Measurements from ENCODE around the gene ADGRA1.

The ADGRA1 gene

DNA sequence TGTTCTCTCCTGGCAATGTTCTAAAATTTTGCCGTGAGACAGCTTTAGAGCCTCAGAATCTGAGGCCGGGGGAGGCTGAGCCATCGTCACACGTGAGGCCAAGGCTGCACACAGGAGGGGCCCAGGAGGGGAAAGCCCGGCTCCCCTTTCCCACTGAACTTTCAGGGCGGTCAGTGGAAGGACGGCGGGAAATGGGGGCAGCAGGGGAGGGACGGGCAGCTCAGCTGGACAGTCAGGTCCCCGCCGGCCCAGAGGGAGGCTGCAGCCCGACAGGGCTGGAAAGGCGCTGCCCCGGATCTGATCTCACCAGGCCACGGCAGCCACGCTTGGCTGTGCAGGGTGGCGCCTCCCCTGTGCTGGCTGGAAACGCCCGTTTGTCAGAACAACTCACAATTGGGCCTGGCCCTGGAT is 43.3 kb upstream of the ADGRA1 start:
- H3K36me3 ChIP-seq (ENCODE audit: control insufficient read depth in 2 of 2, insufficient read depth in 1 of 2, low read length in 2 of 2) = no peaks in the 10 kb centered on the region
- no peaks in the 10 kb centered on the region for H3K4me1 ChIP-seq (ENCODE audit: control insufficient read depth, insufficient read depth, low read length)
- H3K9me3 ChIP-seq (ENCODE audit: control insufficient read depth, insufficient read depth, low read depth, low read length) = no peaks in the 10 kb centered on the region
- ChIA-PET POLR2A (no interaction called here), CTCF (interaction anchor here (0.7 kb wide), 1 partner anchor 15 kb away, joined by 3 read pairs; no protein-coding TSS in a partner anchor)
- no peak overlapping the region for H3K27ac ChIP-seq (ENCODE audit: extremely low read depth, low read depth, low read length)
- TF ChIP-seq, protein P1, sequence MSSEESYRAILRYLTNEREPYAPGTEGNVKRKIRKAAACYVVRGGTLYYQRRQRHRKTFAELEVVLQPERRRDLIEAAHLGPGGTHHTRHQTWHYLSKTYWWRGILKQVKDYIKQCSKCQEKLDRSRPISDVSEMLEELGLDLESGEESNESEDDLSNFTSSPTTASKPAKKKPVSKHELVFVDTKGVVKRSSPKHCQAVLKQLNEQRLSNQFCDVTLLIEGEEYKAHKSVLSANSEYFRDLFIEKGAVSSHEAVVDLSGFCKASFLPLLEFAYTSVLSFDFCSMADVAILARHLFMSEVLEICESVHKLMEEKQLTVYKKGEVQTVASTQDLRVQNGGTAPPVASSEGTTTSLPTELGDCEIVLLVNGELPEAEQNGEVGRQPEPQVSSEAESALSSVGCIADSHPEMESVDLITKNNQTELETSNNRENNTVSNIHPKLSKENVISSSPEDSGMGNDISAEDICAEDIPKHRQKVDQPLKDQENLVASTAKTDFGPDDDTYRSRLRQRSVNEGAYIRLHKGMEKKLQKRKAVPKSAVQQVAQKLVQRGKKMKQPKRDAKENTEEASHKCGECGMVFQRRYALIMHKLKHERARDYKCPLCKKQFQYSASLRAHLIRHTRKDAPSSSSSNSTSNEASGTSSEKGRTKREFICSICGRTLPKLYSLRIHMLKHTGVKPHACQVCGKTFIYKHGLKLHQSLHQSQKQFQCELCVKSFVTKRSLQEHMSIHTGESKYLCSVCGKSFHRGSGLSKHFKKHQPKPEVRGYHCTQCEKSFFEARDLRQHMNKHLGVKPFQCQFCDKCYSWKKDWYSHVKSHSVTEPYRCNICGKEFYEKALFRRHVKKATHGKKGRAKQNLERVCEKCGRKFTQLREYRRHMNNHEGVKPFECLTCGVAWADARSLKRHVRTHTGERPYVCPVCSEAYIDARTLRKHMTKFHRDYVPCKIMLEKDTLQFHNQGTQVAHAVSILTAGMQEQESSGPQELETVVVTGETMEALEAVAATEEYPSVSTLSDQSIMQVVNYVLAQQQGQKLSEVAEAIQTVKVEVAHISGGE (tag by site-specific recombination; conservative IDR thresholded peaks at IDR 0.05; ENCODE audit: low read depth) = no peak
- peak; percentile 73 for TF ChIP-seq KLF1 (tag by site-specific recombination; IDR thresholded peaks at IDR 0.05)
- no peak overlapping the region for H3K4me3 ChIP-seq (ENCODE audit: low read depth, low read length)

DNA sequence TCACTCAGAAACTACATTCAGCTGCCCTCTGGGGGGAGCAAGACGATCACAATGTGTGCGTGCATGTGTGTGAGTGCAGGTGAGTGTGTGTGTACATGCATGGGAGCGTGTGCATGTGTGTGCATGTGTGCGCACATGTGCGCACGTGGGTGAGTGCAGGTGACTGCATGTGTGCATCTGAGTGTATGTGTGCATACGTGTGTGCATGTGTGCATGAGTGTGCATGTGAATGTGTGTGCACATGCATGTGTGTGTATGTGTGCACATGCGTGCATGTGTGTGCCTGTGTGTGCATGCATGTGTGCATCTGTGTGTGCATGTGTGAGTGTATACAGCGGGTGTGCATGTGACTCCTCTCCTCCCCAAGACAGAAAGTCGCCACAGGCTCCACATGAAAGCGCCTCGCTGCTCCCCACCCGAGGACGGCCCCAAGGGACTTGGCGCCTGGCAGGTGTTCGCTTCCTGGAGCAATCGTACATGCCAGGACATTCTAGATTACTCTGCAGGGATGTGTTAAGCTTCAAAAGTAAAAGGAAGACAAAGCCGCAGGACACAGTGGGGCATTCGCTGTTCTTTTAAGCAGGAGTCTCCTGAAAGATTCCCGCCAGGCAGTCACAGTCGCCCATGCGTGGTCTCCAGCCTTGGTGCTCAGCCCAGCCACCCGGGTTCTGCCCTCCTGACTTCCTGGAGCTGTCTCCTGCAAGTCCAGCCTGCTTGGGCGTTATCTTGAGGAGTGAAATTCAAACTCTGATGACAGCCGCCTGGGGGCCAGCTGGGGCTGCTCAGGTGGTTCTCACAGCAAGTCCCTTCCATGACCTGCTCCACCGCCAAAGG is 42.0 kb upstream of the ADGRA1 start:
- H3K4me1 ChIP-seq (ENCODE audit: control insufficient read depth, insufficient read depth, low read length) = no peaks in the 10 kb centered on the region
- TF ChIP-seq ZFP69B (tag by site-specific recombination; IDR thresholded peaks at IDR 0.05) = no peak
- no peak for TF ChIP-seq ZNF302 (tag by site-specific recombination; IDR thresholded peaks at IDR 0.05; ENCODE audit: low read depth)
- no peak for TF ChIP-seq MEIS1 (CRISPR knock-in tag; IDR thresholded peaks at IDR 0.05; ENCODE audit: borderline replicate concordance)
- TF ChIP-seq ZNF785 (tag by site-specific recombination; IDR thresholded peaks at IDR 0.05) = no peak
- TF ChIP-seq, protein P2, sequence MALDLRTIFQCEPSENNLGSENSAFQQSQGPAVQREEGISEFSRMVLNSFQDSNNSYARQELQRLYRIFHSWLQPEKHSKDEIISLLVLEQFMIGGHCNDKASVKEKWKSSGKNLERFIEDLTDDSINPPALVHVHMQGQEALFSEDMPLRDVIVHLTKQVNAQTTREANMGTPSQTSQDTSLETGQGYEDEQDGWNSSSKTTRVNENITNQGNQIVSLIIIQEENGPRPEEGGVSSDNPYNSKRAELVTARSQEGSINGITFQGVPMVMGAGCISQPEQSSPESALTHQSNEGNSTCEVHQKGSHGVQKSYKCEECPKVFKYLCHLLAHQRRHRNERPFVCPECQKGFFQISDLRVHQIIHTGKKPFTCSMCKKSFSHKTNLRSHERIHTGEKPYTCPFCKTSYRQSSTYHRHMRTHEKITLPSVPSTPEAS (tag by site-specific recombination; IDR thresholded peaks at IDR 0.05) = peak; percentile 92
- TF ChIP-seq ZIC2 (tag by site-specific recombination; IDR thresholded peaks at IDR 0.05) = peak; percentile 43; the same call in 1 of the 2 replicates
- TF ChIP-seq ZFP37 (tag by site-specific recombination; IDR thresholded peaks at IDR 0.05) = no peak
- H3K27ac ChIP-seq (ENCODE audit: extremely low read depth, low read depth, low read length) = no peak overlapping the region
- CTCF ChIA-PET = no interaction called here
- H3K36me3 ChIP-seq (ENCODE audit: control insufficient read depth in 2 of 2, insufficient read depth in 1 of 2, low read length in 2 of 2) = no peaks in the 10 kb centered on the region
- H3K4me3 ChIP-seq (ENCODE audit: low read depth, low read length) = no peak overlapping the region
- H3K9me3 ChIP-seq (ENCODE audit: control insufficient read depth, insufficient read depth, low read depth, low read length) = no peaks in the 10 kb centered on the region
- POLR2A ChIA-PET = no interaction called here

DNA sequence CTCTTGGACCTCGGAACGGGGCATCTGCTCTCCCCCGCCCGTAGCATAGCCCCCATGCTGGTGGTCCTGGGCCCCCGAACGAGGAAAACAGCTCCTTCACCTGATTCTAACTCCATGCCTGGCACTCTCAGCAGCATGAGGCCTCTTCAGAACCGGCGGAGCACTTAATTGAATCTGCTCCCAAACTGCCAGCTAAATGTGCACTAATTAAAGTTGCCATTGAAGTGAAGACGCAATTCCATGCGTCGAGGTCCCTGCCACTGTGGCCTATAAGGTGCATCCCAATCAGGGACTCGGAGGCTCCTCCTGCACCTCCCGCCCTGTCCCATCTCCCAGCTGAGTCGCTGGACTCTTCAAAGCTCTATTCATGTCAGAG is 41.3 kb upstream of the ADGRA1 start:
- H3K27ac ChIP-seq (ENCODE audit: extremely low read depth, low read depth, low read length) = no peak overlapping the region
- H3K4me1 ChIP-seq (ENCODE audit: control insufficient read depth, insufficient read depth, low read length) = no peaks in the 10 kb centered on the region
- H3K4me3 ChIP-seq (ENCODE audit: low read depth, low read length) = no peak overlapping the region
- H3K36me3 ChIP-seq (ENCODE audit: control insufficient read depth in 2 of 2, insufficient read depth in 1 of 2, low read length in 2 of 2) = no peaks in the 10 kb centered on the region
- ChIA-PET POLR2A (no interaction called here), CTCF (interaction anchor here (1.2 to 1.6 kb wide), 2 partner anchors 9 to 10 kb away, joined by 3 to 5 read pairs; no protein-coding TSS in a partner anchor)
- H3K9me3 ChIP-seq (ENCODE audit: control insufficient read depth, insufficient read depth, low read depth, low read length) = no peaks in the 10 kb centered on the region
- TF ChIP-seq ZNF660 (tag by site-specific recombination; IDR thresholded peaks at IDR 0.05) (no peak), ZNF311 (tag by site-specific recombination; IDR thresholded peaks at IDR 0.05; ENCODE audit: borderline replicate concordance) (no peak), ZNF132 (tag by site-specific recombination; IDR thresholded peaks at IDR 0.05; ENCODE audit: borderline replicate concordance) (no peak), KLF7 (tag by site-specific recombination; IDR thresholded peaks at IDR 0.05; ENCODE audit: borderline replicate concordance) (no peak), ZFP69B (tag by site-specific recombination; IDR thresholded peaks at IDR 0.05) (no peak), SCRT2 (tag by site-specific recombination; IDR thresholded peaks at IDR 0.05) (no peak), ZNF830 (tag by site-specific recombination; IDR thresholded peaks at IDR 0.05; ENCODE audit: low read depth) (no peak), ZNF23 (tag by site-specific recombination; IDR thresholded peaks at IDR 0.05; ENCODE audit: borderline replicate concordance) (no peak), ZNF529 (tag by site-specific recombination; IDR thresholded peaks at IDR 0.05; ENCODE audit: insufficient replicate concordance) (no peak), ZNF211 (tag by site-specific recombination; IDR thresholded peaks at IDR 0.05; ENCODE audit: low read depth) (no peak), ZXDB (tag by site-specific recombination; IDR thresholded peaks at IDR 0.05) (no peak), EGR2 (tag by site-specific recombination; IDR thresholded peaks at IDR 0.05; ENCODE audit: low read depth) (no peak), SP2 (tag by site-specific recombination; IDR thresholded peaks at IDR 0.05) (no peak)
- TF ChIP-seq, protein P3, sequence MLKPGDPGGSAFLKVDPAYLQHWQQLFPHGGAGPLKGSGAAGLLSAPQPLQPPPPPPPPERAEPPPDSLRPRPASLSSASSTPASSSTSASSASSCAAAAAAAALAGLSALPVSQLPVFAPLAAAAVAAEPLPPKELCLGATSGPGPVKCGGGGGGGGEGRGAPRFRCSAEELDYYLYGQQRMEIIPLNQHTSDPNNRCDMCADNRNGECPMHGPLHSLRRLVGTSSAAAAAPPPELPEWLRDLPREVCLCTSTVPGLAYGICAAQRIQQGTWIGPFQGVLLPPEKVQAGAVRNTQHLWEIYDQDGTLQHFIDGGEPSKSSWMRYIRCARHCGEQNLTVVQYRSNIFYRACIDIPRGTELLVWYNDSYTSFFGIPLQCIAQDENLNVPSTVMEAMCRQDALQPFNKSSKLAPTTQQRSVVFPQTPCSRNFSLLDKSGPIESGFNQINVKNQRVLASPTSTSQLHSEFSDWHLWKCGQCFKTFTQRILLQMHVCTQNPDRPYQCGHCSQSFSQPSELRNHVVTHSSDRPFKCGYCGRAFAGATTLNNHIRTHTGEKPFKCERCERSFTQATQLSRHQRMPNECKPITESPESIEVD (tag by site-specific recombination; IDR thresholded peaks at IDR 0.05) = no peak
- TF ChIP-seq, protein P4, sequence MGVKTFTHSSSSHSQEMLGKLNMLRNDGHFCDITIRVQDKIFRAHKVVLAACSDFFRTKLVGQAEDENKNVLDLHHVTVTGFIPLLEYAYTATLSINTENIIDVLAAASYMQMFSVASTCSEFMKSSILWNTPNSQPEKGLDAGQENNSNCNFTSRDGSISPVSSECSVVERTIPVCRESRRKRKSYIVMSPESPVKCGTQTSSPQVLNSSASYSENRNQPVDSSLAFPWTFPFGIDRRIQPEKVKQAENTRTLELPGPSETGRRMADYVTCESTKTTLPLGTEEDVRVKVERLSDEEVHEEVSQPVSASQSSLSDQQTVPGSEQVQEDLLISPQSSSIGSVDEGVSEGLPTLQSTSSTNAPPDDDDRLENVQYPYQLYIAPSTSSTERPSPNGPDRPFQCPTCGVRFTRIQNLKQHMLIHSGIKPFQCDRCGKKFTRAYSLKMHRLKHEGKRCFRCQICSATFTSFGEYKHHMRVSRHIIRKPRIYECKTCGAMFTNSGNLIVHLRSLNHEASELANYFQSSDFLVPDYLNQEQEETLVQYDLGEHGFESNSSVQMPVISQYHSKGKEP (tag by site-specific recombination; IDR thresholded peaks at IDR 0.05) = no peak
